HG03139 (cell line): Measurements from ENCODE around the gene HIPK3.
"Not testable (repeated sequence)": the region's sequence is repeated elsewhere in the genome, so short reads cannot be mapped to it uniquely, and the experiment has no call there.

Experiments used
- ATAC-seq: cut with Tn5 transposase; IDR thresholded peaks from one replicate; pipeline ENCODE4 v1.9.1; 2021; ENCODE audit not compliant: unreplicated experiment

Gene HIPK3

GRCh38 chr11:33303541-33303940, 46.4 kb downstream of the HIPK3 start:
- no peak for ATAC-seq

- not testable (repeated sequence) for ATAC-seq
Observed at GRCh38 chr11:33306821-33307220, 49.6 kb downstream of the HIPK3 start.

- ATAC-seq, result no peak
Observed at GRCh38 chr11:33307984-33308383, 50.8 kb downstream of the HIPK3 start.

- no peak for ATAC-seq
Observed at GRCh38 chr11:33309118-33309517, 51.9 kb downstream of the HIPK3 start.

GRCh38 chr11:33310720-33311500, 53.7 kb downstream of the HIPK3 start:
- ATAC-seq, result no peak

- no peak for ATAC-seq
Observed at GRCh38 chr11:33311680-33312079, 54.5 kb downstream of the HIPK3 start.

- ATAC-seq, result no peak
Observed at GRCh38 chr11:33315822-33316221, 58.6 kb downstream of the HIPK3 start.

GRCh38 chr11:33317662-33318061, 60.5 kb downstream of the HIPK3 start:
- ATAC-seq, result no peak

- no peak for ATAC-seq
Observed at GRCh38 chr11:33320016-33320813, 63.0 kb downstream of the HIPK3 start.

GRCh38 chr11:33320814-33321330, 63.7 kb downstream of the HIPK3 start:
- ATAC-seq, result no peak

- no peak for ATAC-seq
Observed at GRCh38 chr11:33321422-33321821, 64.2 kb downstream of the HIPK3 start.

GRCh38 chr11:33323421-33323820, 66.2 kb downstream of the HIPK3 start:
- no peak for ATAC-seq

- ATAC-seq, result peak; percentile 54
Observed at GRCh38 chr11:33324302-33324985, 67.3 kb downstream of the HIPK3 start.

- ATAC-seq, result no peak
Observed at GRCh38 chr11:33325451-33325850, 68.3 kb downstream of the HIPK3 start.

- ATAC-seq, result peak; percentile 68
Observed at GRCh38 chr11:33329705-33330329, 72.6 kb downstream of the HIPK3 start.

- no peak for ATAC-seq
Observed at GRCh38 chr11:33333816-33334215, 76.6 kb downstream of the HIPK3 start.

GRCh38 chr11:33334627-33335026, 77.4 kb downstream of the HIPK3 start:
- no peak for ATAC-seq

- no peak for ATAC-seq
Observed at GRCh38 chr11:33339247-33339646, 82.1 kb downstream of the HIPK3 start.

- no peak for ATAC-seq
Observed at GRCh38 chr11:33344611-33345010, 87.4 kb downstream of the HIPK3 start.

- ATAC-seq, result peak; percentile 54
Observed at GRCh38 chr11:33347490-33348125, 90.4 kb downstream of the HIPK3 start.
